K562 treated with DMSO at 1 percent for 24 hours (cell line): Measurements from ENCODE around the gene DPF3. TPM values are rescaled to one million over a fixed set of nuclear protein-coding genes. Genes with fewer than 3 reads are reported as not detected.

ENCODE experiments used
- total RNA-seq: library from RNA; unstranded; fragments of 300-600 nt; gene quantifications from 2 replicates; pipeline ENCODE4 v1.2.3, GENCODE V29; 2022; ENCODE audit warnings: low read depth; ENCODE audit not compliant: insufficient read depth

Gene DPF3
- total RNA-seq: 1.1 and 1.4 TPM in 2 replicates

DNA sequence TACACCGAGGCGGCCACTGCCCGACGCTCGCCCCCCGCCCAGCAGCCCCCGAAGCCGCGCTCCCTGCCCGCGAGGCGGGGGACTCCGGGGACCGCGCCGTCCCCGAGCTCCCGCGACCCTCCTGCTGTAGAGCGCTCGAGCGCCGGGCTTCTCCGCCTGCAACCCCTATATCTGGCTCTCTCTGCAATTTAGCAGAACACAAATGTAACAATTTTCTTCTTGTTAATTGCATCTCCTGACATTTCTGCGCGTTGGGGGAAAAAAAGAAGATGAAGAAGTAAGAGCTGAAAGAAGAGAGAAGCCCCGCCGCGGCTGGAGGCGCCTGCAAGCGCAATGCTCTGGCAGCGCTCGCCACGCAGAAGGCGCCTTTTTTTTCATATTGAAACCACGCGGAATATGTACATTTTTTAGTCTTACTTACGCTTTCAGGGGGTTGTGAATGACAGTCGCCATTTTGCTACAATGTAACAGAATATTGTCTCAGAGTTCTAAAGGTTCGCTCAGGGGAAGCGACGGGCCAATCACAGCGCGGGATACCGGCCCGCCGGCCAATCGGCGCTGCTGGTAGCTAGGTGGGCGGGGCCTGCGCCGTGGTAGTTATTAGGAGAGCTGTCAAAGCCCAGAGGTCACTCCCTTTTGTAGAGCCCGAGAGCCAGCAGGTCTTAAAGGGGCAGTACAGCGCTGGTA, at the start of gene DPF3:
DPF3 (minus strand) TSS at position 466 of the 687 bp plus-strand sequence; CDS start at position 453, 13 bp downstream.

GRCh38 chr14:72926292-72927028, 32.6 kb upstream of the DPF3 start, which contains the start of gene DCAF4:
DCAF4 (plus strand) TSS chr14:72926464; CDS start chr14:72937979, 11,515 bp downstream.

Other genes with a start within 250 kb of the DPF3 start
- 10.2 and 11.1 TPM in 2 replicates for gene DCAF4, start 32.4 kb upstream of the DPF3 start, total RNA-seq
- gene ZFYVE1, start 133.0 kb upstream of the DPF3 start, total RNA-seq: 24.8 and 25.3 TPM in 2 replicates
- gene RBM25, start 164.4 kb upstream of the DPF3 start, total RNA-seq: 28.2 and 28.5 TPM in 2 replicates
- 20.4 and 22.4 TPM in 2 replicates for gene PSEN1, start 242.4 kb upstream of the DPF3 start, total RNA-seq